HUES48 (cell line): ENCODE measurements around the gene CHRNB1.
"Not testable (repeated sequence)": the region's sequence is repeated elsewhere in the genome, so short reads cannot be mapped to it uniquely, and the experiment has no call there.

Experiments used
- H3K27ac ChIP-seq: one replicate; pipeline ENCODE4 v1.7.0; 2013; ENCODE audit warnings: low read depth, low read length, inconsistent platforms
- H3K27me3 ChIP-seq: 2 replicates; pipeline ENCODE4 v1.6.1; 2013; ENCODE audit warnings: mild to moderate bottlenecking, low read length; ENCODE audit not compliant: control insufficient read depth, insufficient read depth
- H3K36me3 ChIP-seq: 2 replicates; pipeline ENCODE4 v1.6.1; 2013; ENCODE audit warnings: low read length; ENCODE audit not compliant: control insufficient read depth, insufficient read depth
- H3K4me1 ChIP-seq: 2 replicates; pipeline ENCODE4 v1.6.1; 2013; ENCODE audit warnings: mild to moderate bottlenecking, low read length; ENCODE audit not compliant: control insufficient read depth, insufficient read depth
- H3K4me3 ChIP-seq: 2 replicates; pipeline ENCODE4 v1.5.1; 2013; ENCODE audit warnings: mild to moderate bottlenecking, low read depth, low read length
- H3K9ac ChIP-seq: 2 replicates; pipeline ENCODE4 v1.6.1; 2013; ENCODE audit warnings: mild to moderate bottlenecking, low read depth, low read length, moderate library complexity
- H3K9me3 ChIP-seq: 2 replicates; pipeline ENCODE4 v1.6.1; 2013; ENCODE audit warnings: low read length; ENCODE audit not compliant: control insufficient read depth, insufficient read depth

CHRNB1 gene

DNA sequence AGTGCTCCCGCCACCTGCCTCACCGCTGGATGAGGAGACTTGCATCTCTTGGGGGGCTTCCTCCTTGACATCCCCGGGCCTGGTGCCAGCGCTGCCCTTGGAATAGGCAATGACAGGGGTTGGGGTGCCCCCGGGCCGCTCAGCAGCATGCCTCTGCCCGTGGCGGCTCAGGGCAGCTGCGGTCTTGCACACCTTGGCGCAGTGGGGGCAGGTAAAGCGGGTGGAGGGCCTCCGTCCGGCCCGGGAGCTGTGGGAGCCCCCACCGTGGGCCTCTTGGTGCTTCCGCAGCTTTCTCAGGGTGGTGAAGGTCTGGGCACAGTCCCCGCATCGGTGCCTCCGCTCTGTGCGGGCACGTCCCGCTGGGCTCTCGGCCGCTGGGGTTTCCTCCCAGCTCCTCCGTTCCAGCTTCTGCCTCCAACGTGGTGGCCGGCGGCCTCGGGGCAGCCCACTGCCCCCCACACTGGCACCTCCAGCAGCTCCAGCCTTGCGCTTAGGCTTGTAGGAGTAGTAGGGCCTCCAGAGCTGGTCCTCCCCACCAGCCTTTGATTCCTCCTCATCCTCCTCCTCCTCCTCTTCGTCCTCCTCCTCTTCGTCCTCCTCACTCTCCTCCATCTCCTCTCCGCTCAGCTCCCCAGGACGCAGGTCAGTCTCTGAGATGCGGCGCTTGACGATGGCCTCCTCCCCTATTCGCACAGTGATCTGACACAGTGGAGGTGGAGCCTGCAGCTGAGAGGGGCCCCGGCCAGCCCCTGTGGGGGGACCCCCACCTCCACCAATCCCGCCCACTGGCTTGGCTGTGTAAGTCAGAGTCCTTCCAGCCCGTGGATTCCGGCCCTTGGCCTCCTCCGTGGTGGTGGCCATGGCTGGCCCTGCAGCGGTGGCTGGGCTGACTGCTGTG is 17.9 kb downstream of the CHRNB1 start:
- Histone ChIP-seq H3K9ac (no peak overlapping the region), H3K4me3 (no peak overlapping the region), H3K9me3 (no peaks in the 10 kb centered on the region), H3K27ac (no peak overlapping the region), H3K4me1 (peaks cover 9% of the 10 kb centered on the region; the same call in 1 of the 2 replicates), H3K36me3 (peaks cover 14% of the 10 kb centered on the region), H3K27me3 (no peaks in the 10 kb centered on the region)

- Histone ChIP-seq H3K4me1 (peaks cover 9% of the 10 kb centered on the region; the same call in 1 of the 2 replicates), H3K27ac (no peak overlapping the region), H3K9ac (no peak overlapping the region), H3K36me3 (peaks cover 14% of the 10 kb centered on the region), H3K27me3 (no peaks in the 10 kb centered on the region), H3K4me3 (no peak overlapping the region), H3K9me3 (no peaks in the 10 kb centered on the region)
These were observed 18.5 kb downstream of the CHRNB1 start for GRCh38 chr17:7463372-7463846.

DNA sequence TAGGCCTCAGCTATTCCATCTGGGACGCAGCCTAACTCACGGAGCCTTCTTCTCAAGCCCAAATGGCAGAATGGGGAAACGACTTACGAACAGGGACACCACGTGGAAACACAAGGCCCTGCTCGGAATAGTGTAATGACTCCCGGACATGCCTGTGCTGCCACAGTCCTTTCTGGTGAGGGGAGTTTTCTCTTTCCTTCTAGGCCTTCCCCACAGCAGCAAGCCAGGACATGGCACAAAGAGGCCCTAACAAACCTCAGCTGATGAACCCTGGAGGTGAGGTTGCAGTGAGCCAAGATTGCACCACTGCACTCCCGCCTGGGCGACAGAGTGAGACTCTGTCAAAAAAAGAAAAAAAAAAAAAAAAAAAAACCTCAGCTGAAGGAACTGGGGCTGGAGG is 19.2 kb downstream of the CHRNB1 start:
- no peaks in the 10 kb centered on the region for H3K27me3 ChIP-seq
- H3K27ac ChIP-seq = no peak overlapping the region
- H3K4me1 ChIP-seq = peaks cover 9% of the 10 kb centered on the region; the same call in 1 of the 2 replicates
- no peak overlapping the region for H3K9ac ChIP-seq
- no peaks in the 10 kb centered on the region for H3K9me3 ChIP-seq
- H3K4me3 ChIP-seq = no peak overlapping the region
- peaks cover 14% of the 10 kb centered on the region for H3K36me3 ChIP-seq

DNA sequence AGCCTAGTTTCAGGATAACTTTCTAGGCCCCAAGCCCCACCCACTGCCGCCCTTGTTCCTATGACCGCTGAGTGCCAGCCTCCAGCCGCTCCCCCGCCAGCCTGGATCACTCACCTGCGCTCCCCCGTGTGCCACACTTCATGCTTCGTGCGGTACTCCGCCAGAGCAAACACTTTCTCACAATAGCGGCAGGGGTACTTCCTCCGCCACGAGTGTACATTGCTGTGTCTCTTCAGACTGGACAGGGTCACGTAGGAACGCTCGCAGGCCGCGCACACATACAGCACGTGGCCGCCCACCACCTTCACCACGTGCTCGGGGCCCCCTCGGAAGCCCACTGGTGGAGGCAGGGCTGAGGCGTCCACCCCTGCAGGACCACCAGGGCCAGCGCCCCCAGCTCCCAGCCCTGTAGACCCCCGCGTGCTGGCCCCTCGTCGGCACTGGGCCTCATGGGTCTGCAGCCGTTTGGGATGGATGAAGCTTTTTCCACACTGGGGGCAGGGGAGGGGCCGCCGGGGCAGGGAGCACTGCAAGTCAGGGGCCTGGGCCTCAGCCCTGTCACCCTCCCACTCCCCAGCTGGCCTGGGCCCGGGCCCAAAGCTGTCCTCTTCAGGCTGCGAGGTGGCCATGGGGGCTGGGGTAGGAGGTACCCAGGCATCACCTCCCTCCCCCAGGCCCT is 20.9 kb downstream of the CHRNB1 start:
- Histone ChIP-seq H3K9ac (no peak overlapping the region), H3K27ac (no peak overlapping the region), H3K4me1 (peaks cover 9% of the 10 kb centered on the region; the same call in 1 of the 2 replicates), H3K27me3 (no peaks in the 10 kb centered on the region), H3K4me3 (no peak overlapping the region), H3K36me3 (peaks cover 14% of the 10 kb centered on the region), H3K9me3 (no peaks in the 10 kb centered on the region)

DNA sequence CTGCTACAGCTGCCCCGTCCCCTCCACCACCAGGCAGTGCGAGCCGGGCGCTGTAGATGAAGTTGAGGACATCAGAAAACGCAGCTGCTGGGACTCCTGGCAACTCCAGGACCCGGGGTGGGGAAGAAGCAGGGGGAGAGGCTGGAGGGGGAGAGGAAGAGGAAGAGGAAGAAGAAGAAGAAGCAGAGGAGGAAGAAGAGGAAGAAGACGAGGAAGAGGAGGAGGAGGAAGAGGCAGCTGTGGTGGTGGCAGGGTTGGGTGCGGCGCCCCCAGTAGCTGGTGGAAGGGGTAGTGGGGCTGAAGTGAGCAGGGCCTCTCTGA is 21.4 kb downstream of the CHRNB1 start:
- Histone ChIP-seq H3K36me3 (peaks cover 14% of the 10 kb centered on the region), H3K27ac (no peak overlapping the region), H3K9ac (no peak overlapping the region), H3K27me3 (no peaks in the 10 kb centered on the region), H3K4me3 (no peak overlapping the region), H3K4me1 (peaks cover 6% of the 10 kb centered on the region; the same call in 1 of the 2 replicates), H3K9me3 (no peaks in the 10 kb centered on the region)

DNA sequence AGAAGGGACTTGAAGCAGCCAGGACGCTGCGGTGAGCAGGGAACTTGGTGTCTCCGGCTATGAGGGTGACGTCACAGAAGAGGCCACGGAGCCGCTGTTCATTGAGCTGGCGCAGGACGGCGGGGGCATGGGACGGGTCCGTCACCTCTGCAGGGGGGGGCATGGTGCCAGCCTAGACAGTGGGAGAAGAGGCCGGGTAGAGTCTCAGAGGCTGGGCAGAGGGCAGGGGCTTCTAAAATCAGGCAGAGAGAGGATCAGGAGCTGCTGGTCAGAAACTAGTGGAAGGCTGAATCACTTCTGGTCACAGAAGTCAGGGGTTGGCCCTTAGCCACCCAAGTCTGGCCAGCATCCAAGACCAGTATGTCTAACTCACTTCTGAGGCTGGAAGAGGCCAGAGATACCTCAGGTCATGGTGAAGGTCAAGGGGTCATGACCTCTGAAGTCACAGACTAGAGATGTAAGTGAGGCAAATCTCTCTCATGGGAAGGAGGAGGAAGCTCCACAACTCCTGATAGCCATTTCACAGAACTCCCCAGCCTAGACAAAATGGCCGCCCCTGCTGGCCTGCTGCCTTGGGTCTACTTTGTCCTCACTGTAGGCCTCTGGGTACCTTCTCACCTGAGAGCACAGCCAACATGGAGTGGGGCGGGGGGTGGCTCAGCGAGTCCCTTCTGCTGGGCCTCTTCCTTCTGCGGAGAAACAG is 21.9 kb downstream of the CHRNB1 start:
- Histone ChIP-seq H3K9me3 (no peaks in the 10 kb centered on the region), H3K9ac (no peak overlapping the region), H3K27me3 (no peaks in the 10 kb centered on the region), H3K36me3 (peaks cover 14% of the 10 kb centered on the region), H3K4me1 (0 out of 2 replicates have a peak, but pooled peaks cover under 1% of the 10 kb centered on the region), H3K27ac (no peak overlapping the region), H3K4me3 (no peak overlapping the region)

GRCh38 chr17:7467498-7467897 is 22.6 kb downstream of the CHRNB1 start:
- no peaks in the 10 kb centered on the region for H3K27me3 ChIP-seq
- peaks cover 14% of the 10 kb centered on the region for H3K36me3 ChIP-seq
- no peak overlapping the region for H3K4me3 ChIP-seq
- no peaks in the 10 kb centered on the region for H3K4me1 ChIP-seq
- H3K9ac ChIP-seq = no peak overlapping the region
- H3K27ac ChIP-seq = no peak overlapping the region
- H3K9me3 ChIP-seq = no peaks in the 10 kb centered on the region

GRCh38 chr17:7468290-7468689 is 23.4 kb downstream of the CHRNB1 start:
- no peak overlapping the region for H3K27ac ChIP-seq
- H3K9me3 ChIP-seq = no peaks in the 10 kb centered on the region
- no peaks in the 10 kb centered on the region for H3K4me1 ChIP-seq
- no peaks in the 10 kb centered on the region for H3K27me3 ChIP-seq
- peaks cover 12% of the 10 kb centered on the region; the same call in 1 of the 2 replicates for H3K36me3 ChIP-seq
- no peak overlapping the region for H3K9ac ChIP-seq
- no peak overlapping the region for H3K4me3 ChIP-seq

- Histone ChIP-seq H3K27me3 (no peaks in the 10 kb centered on the region), H3K36me3 (peaks cover 6% of the 10 kb centered on the region; the same call in 1 of the 2 replicates), H3K4me3 (no peak overlapping the region), H3K27ac (no peak overlapping the region), H3K9ac (no peak overlapping the region), H3K9me3 (no peaks in the 10 kb centered on the region), H3K4me1 (no peaks in the 10 kb centered on the region)
These were observed 24.0 kb downstream of the CHRNB1 start for GRCh38 chr17:7468804-7469389.

- H3K36me3 ChIP-seq, H3K4me1 ChIP-seq, H3K9me3 ChIP-seq, H3K4me3 ChIP-seq, H3K27me3 ChIP-seq, H3K9ac ChIP-seq, H3K27ac ChIP-seq: not testable (repeated sequence)
These were observed 25.0 kb downstream of the CHRNB1 start for GRCh38 chr17:7469843-7470242.
